ENCODE data around the gene ADPRHL1.
"Not testable (repeated sequence)": the region's sequence is repeated elsewhere in the genome, so short reads cannot be mapped to it uniquely, and the experiment has no call there.

ADPRHL1 gene

GRCh38 chr13:113477724-113478123 lies 24.4 kb upstream of the ADPRHL1 start:
- TF ChIP-seq CTCF (conservative IDR thresholded peaks at IDR 0.05; ENCODE audit: low read depth, low read length): no peak
- DNase-seq (ENCODE audit: low read depth): no peak
- H3K4me3 ChIP-seq (ENCODE audit: low read depth, low read length): no peak overlapping the region

GRCh38 chr13:113476811-113477210 lies 23.5 kb upstream of the ADPRHL1 start:
- no peak for TF ChIP-seq CTCF (conservative IDR thresholded peaks at IDR 0.05; ENCODE audit: low read depth, low read length)
- no peak for DNase-seq (ENCODE audit: low read depth)
- no peak overlapping the region for H3K4me3 ChIP-seq (ENCODE audit: low read depth, low read length)

- no peak overlapping the region for H3K4me3 ChIP-seq (ENCODE audit: low read depth, low read length)
- no peak for DNase-seq (ENCODE audit: low read depth)
- TF ChIP-seq CTCF (conservative IDR thresholded peaks at IDR 0.05; ENCODE audit: low read depth, low read length): no peak
These were observed 22.6 kb upstream of the ADPRHL1 start for GRCh38 chr13:113475911-113476310.

GRCh38 chr13:113475280-113475679 lies 22.0 kb upstream of the ADPRHL1 start:
- DNase-seq (ENCODE audit: low read depth): no peak
- no peak overlapping the region for H3K4me3 ChIP-seq (ENCODE audit: low read depth, low read length)
- TF ChIP-seq CTCF (conservative IDR thresholded peaks at IDR 0.05; ENCODE audit: low read depth, low read length): no peak

- peak; percentile 4 for TF ChIP-seq CTCF (conservative IDR thresholded peaks at IDR 0.05; ENCODE audit: low read depth, low read length)
- no peak overlapping the region for H3K4me3 ChIP-seq (ENCODE audit: low read depth, low read length)
- DNase-seq (ENCODE audit: low read depth): peak; percentile 94
These were observed 20.9 kb upstream of the ADPRHL1 start for GRCh38 chr13:113474179-113474578.

- H3K4me3 ChIP-seq (ENCODE audit: low read depth, low read length): no peak overlapping the region
- no peak for TF ChIP-seq CTCF (conservative IDR thresholded peaks at IDR 0.05; ENCODE audit: low read depth, low read length)
- no peak for DNase-seq (ENCODE audit: low read depth)
These were observed 19.2 kb upstream of the ADPRHL1 start for GRCh38 chr13:113472355-113473025.

GRCh38 chr13:113471844-113472243 lies 18.6 kb upstream of the ADPRHL1 start:
- no peak for TF ChIP-seq CTCF (conservative IDR thresholded peaks at IDR 0.05; ENCODE audit: low read depth, low read length)
- no peak for DNase-seq (ENCODE audit: low read depth)
- H3K4me3 ChIP-seq (ENCODE audit: low read depth, low read length): no peak overlapping the region

- H3K4me3 ChIP-seq (ENCODE audit: low read depth, low read length); DNase-seq (ENCODE audit: low read depth): not testable (repeated sequence)
These were observed 17.4 kb upstream of the ADPRHL1 start for GRCh38 chr13:113470635-113471163.

All from choroid plexus epithelial cell (primary cell).